ENCODE results near the gene IL15RA. TPM values are rescaled to one million over a fixed set of nuclear protein-coding genes. Genes with fewer than 3 reads are reported as not detected.

Gene IL15RA
- total RNA-seq, 4 donors from 2014 or later: 9.0 to 18.6 (median 12.6) TPM

- Histone ChIP-seq H3K4me3 (no peak overlapping the region), H3K36me3 (no peaks in the 10 kb centered on the region), H3K27me3 (no peaks in the 10 kb centered on the region), H3K27ac (no peak overlapping the region), H3K9me3 (no peaks in the 10 kb centered on the region), H3K4me1 (peaks cover 0 to 22% (median 0%) of the 10 kb centered on the region in 4 donors)
- TF ChIP-seq EP300 (IDR thresholded peaks at IDR 0.05) (no peak), CTCF (IDR thresholded peaks at IDR 0.05) (no peak), POLR2A (IDR thresholded peaks at IDR 0.05) (no peak)
- no peak for DNase-seq (ENCODE audit: low spot score in 2 of 2)
- 92 to 93% methylated on average over 2 of the region's 2 CpGs for WGBS, 2 donors
Measured at GRCh38 chr10:5970066-5970465, 7.3 kb downstream of the IL15RA start.

GRCh38 chr10:5968681-5969453 lies 8.5 kb downstream of the IL15RA start:
- TF ChIP-seq EP300 (IDR thresholded peaks at IDR 0.05): no peak
- WGBS, 2 donors: 88 to 94% methylated on average over 9 of the region's 9 CpGs
- no peak for DNase-seq (ENCODE audit: low spot score in 2 of 2)
- no peak overlapping the region for H3K27ac ChIP-seq
- H3K4me1 ChIP-seq: peaks cover 0 to 18% (median 0%) of the 10 kb centered on the region in 4 donors
- H3K9me3 ChIP-seq: no peaks in the 10 kb centered on the region
- H3K36me3 ChIP-seq: no peaks in the 10 kb centered on the region
- no peaks in the 10 kb centered on the region for H3K27me3 ChIP-seq
- H3K4me3 ChIP-seq: no peak overlapping the region

GRCh38 chr10:5968037-5968680 lies 9.2 kb downstream of the IL15RA start:
- DNase-seq (ENCODE audit: low spot score in 2 of 2): no peak
- no peak overlapping the region for H3K27ac ChIP-seq
- H3K9me3 ChIP-seq: no peaks in the 10 kb centered on the region
- H3K36me3 ChIP-seq: no peaks in the 10 kb centered on the region
- H3K4me1 ChIP-seq: peaks cover 0 to 15% (median 0%) of the 10 kb centered on the region in 4 donors
- WGBS, 2 donors: 83 to 92% methylated on average over 5 of the region's 5 CpGs
- H3K4me3 ChIP-seq: no peak overlapping the region
- TF ChIP-seq POLR2A (IDR thresholded peaks at IDR 0.05) (no peak), CTCF (IDR thresholded peaks at IDR 0.05) (no peak), EP300 (IDR thresholded peaks at IDR 0.05) (no peak)
- no peaks in the 10 kb centered on the region for H3K27me3 ChIP-seq

GRCh38 chr10:5965266-5965665 lies 12.1 kb downstream of the IL15RA start:
- no peaks in the 10 kb centered on the region for H3K9me3 ChIP-seq
- no peaks in the 10 kb centered on the region for H3K4me1 ChIP-seq
- peaks cover 0 to 2% (median 0%) of the 10 kb centered on the region in 3 donors for H3K36me3 ChIP-seq
- no peaks in the 10 kb centered on the region for H3K27me3 ChIP-seq
- WGBS, 2 donors: 92 to 95% methylated on average over 5 to 8 of the region's 8 CpGs
- no peak overlapping the region for H3K27ac ChIP-seq
- H3K4me3 ChIP-seq: no peak overlapping the region
- DNase-seq (ENCODE audit: low spot score in 2 of 2): no peak
- no peak for TF ChIP-seq EP300 (IDR thresholded peaks at IDR 0.05)
- no peak for TF ChIP-seq CTCF (IDR thresholded peaks at IDR 0.05)
- TF ChIP-seq POLR2A (IDR thresholded peaks at IDR 0.05): no peak

- H3K4me1 ChIP-seq: no peaks in the 10 kb centered on the region
- DNase-seq (ENCODE audit: low spot score in 2 of 2): no peak
- no peak overlapping the region for H3K4me3 ChIP-seq
- H3K9me3 ChIP-seq: no peaks in the 10 kb centered on the region
- 81 to 85% methylated on average over 10 to 13 of the region's 13 CpGs for WGBS, 2 donors
- TF ChIP-seq CTCF (IDR thresholded peaks at IDR 0.05): no peak
- no peak for TF ChIP-seq POLR2A (IDR thresholded peaks at IDR 0.05)
- no peak for TF ChIP-seq EP300 (IDR thresholded peaks at IDR 0.05)
- H3K27ac ChIP-seq: no peak overlapping the region
- H3K36me3 ChIP-seq: peaks cover 0 to 8% (median 0%) of the 10 kb centered on the region in 3 donors
- no peaks in the 10 kb centered on the region for H3K27me3 ChIP-seq
Measured at GRCh38 chr10:5964736-5965135, 12.6 kb downstream of the IL15RA start.
